ENCODE measurements around the gene BDH1.

DNA sequence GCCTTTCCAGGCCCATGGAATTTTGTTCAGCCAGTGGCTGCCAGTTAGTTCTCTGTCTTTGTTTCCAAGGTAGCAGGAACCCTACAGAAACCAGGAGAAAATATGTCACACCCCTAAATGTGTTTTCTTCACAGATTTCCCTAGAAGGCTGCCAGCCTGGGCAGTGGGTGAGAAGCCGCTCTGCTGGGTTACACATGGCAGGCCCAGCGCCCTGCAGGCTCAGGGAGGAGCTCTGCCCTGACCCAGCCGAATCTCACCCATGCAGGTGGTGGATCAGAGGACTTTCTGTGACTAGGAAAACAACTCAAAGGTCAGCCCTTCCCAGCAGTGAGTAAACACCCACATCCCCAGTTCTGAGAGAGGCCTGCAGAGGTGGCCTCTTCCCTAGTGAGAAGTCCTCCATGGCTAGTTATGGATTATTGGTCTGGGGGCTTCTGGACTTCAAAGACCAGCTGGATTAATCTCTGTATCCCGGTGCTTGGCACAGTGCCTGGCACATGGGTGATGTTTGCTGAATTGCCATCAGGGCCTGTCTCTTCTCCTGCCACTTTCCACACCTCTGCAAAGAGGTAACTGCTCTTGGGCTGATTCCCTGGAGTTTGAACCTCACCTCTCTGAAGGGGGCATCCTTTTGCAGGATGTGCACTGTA, 34.7 kb upstream of the BDH1 start:
- no peak for TF ChIP-seq ZNF274 (IDR thresholded peaks at IDR 0.05; ENCODE audit: low read depth, low read length)
- TF ChIP-seq SUZ12 (IDR thresholded peaks at IDR 0.05; ENCODE audit: extremely low read depth, insufficient read depth, insufficient read length) = no peak

Data from NT2/D1 (cell line).